GM12878 (cell line): ENCODE measurements around the gene SYNPO. TPM values are rescaled to one million over a fixed set of nuclear protein-coding genes. Genes with fewer than 3 reads are reported as not detected.

Source experiments
- ATAC-seq: fragments of 200-7000 bp; cut with Tn5 transposase; 3 replicates; pipeline ENCODE4 v1.9.1; 2020; ENCODE audit warnings: mild to moderate bottlenecking, moderate library complexity
- BruUV-seq: library from RNA; stranded (reverse); fragments of 400-500 nt; replicated peaks from 2 replicates; lab custom pipeline; 2021; lab: Mats Ljungman, UMichigan
- CTCF ChIA-PET: fragments of 300-600 bp; sonication (Branson Sonifier 250); formaldehyde crosslinking; extraction: SDS; loops from one replicate; lab custom pipeline; 2021; ENCODE audit warnings: inconsistent platforms; lab: Yijun Ruan, JAX
- POLR2A ChIA-PET: fragments of 350-600 bp; formaldehyde crosslinking; extraction: SDS; loops from one replicate; lab custom pipeline; 2021; ENCODE audit warnings: inconsistent platforms; lab: Charles Lee
- RAD21 ChIA-PET: fragments of 300-600 bp; sonication (Branson Sonifier 250); formaldehyde crosslinking; loops from one replicate; lab custom pipeline; 2023; ENCODE audit warnings: antibody characterized with exemption; ENCODE audit not compliant: unreplicated experiment; lab: Charles Lee
- SMC1A ChIA-PET: fragments of 300-600 bp; sonication (Branson Sonifier 250); formaldehyde crosslinking; loops from one replicate; lab custom pipeline; 2023; ENCODE audit not compliant: unreplicated experiment, uncharacterized antibody; lab: Charles Lee
- DNase-seq: peaks from one replicate; pipeline ENCODE4 v3.0.0-alpha.2; 2011; ENCODE audit warnings: low read depth, low spot score
- FAIRE-seq: peaks from 3 replicates; lab custom pipeline; 2011; peaks lifted over from hg19 to GRCh38; lab: Jason Lieb, UNC
- H2AFZ ChIP-seq: 2 replicates; pipeline ENCODE4 v1.6.0; 2011; ENCODE audit warnings: low read depth, low read length, control low read depth; ENCODE audit not compliant: control insufficient read depth
- H3K27ac ChIP-seq: 2 replicates; pipeline ENCODE4 v1.5.1; 2011; ENCODE audit warnings: control low read depth; ENCODE audit not compliant: control insufficient read depth, insufficient read depth
- H3K27me3 ChIP-seq, 2 experiments: replicated peaks in 1 of 2; 2 replicates each; pipeline versions ENCODE4 v1.6.0 to v1.6.1; 2011; ENCODE audit warnings: low read length in 1 of 2; ENCODE audit not compliant: control insufficient read depth in 2 of 2, insufficient read depth in 2 of 2
- H3K36me3 ChIP-seq, 2 experiments: 2 replicates each; pipeline ENCODE4 v1.5.1; 2011; ENCODE audit warnings: low read length in 1 of 2; ENCODE audit not compliant: control insufficient read depth in 2 of 2, insufficient read depth in 2 of 2
- H3K4me1 ChIP-seq: 2 replicates; pipeline ENCODE4 v1.6.1; 2011; ENCODE audit warnings: mild to moderate bottlenecking, low read length, moderate library complexity, mixed read lengths; ENCODE audit not compliant: control insufficient read depth, insufficient read depth
- H3K4me2 ChIP-seq: 2 replicates; pipeline ENCODE4 v1.6.0; 2011; ENCODE audit warnings: control low read depth; ENCODE audit not compliant: control insufficient read depth, insufficient read depth
- H3K4me3 ChIP-seq: fragments of 200-600 bp; sonication (generic); 2 replicates; pipeline ENCODE4 v1.5.1; 2016
- H3K79me2 ChIP-seq: 2 replicates; pipeline ENCODE4 v1.6.0; 2011; ENCODE audit warnings: low read length; ENCODE audit not compliant: control insufficient read depth, insufficient read depth
- H3K9ac ChIP-seq: 2 replicates; pipeline ENCODE4 v1.8.0; 2011; ENCODE audit warnings: low read length, control low read depth, mixed read lengths; ENCODE audit not compliant: control insufficient read depth, insufficient read depth
- H3K9me3 ChIP-seq: replicated peaks from 3 replicates; pipeline ENCODE4 v1.5.1; 2011; ENCODE audit warnings: mild to moderate bottlenecking, low read length; ENCODE audit not compliant: control insufficient read depth, insufficient read depth
- H4K20me1 ChIP-seq: 2 replicates; pipeline ENCODE4 v1.6.0; 2011; ENCODE audit not compliant: control insufficient read depth, insufficient read depth
- ATF2 ChIP-seq: IDR thresholded peaks from 2 replicates; pipeline ENCODE4 v1.6.1; 2012; ENCODE audit warnings: low read length, inconsistent platforms
- CBX5 ChIP-seq: sonication (generic); IDR thresholded peaks from 2 replicates; pipeline ENCODE4 v1.6.1; 2016; ENCODE audit warnings: low read depth, moderate library complexity, mild to moderate bottlenecking, inconsistent platforms
- CEBPB ChIP-seq, 2 experiments: fragments of 150-350 bp in 1 of 2; IDR thresholded peaks; 2 replicates each; pipeline ENCODE4 v1.6.1; 2012 to 2014; ENCODE audit warnings: low read depth in 2 of 2, low read length in 2 of 2, borderline replicate concordance in 1 of 2, inconsistent platforms in 1 of 2
- CUX1 ChIP-seq: IDR thresholded peaks from 2 replicates; pipeline ENCODE4 v1.6.1; 2012; ENCODE audit warnings: improper control_type of control experiment, low read depth, low read length; ENCODE audit not compliant: insufficient replicate concordance
- DPF2 ChIP-seq: fragments of 450-650 bp; IDR thresholded peaks from 2 replicates; pipeline ENCODE4 v1.6.1; 2017; ENCODE audit warnings: mild to moderate bottlenecking
- EP300 ChIP-seq, 2 experiments: fragments of 150-350 bp in 1 of 2; IDR thresholded peaks; 2 replicates each; pipeline ENCODE4 v1.6.1; 2011 to 2012; ENCODE audit warnings: low read depth in 2 of 2, low read length in 2 of 2, borderline replicate concordance in 1 of 2, improper control_type of control experiment in 1 of 2, inconsistent platforms in 1 of 2; ENCODE audit not compliant: control insufficient read depth in 1 of 2
- PAX8 ChIP-seq: fragments of 450-650 bp; IDR thresholded peaks from 2 replicates; pipeline ENCODE4 v1.6.1; 2017; ENCODE audit warnings: mild to moderate bottlenecking, moderate library complexity
- PKNOX1 ChIP-seq: fragments of 450-650 bp; IDR thresholded peaks from 2 replicates; pipeline ENCODE4 v1.6.1; 2016; ENCODE audit warnings: mild to moderate bottlenecking
- PML ChIP-seq: IDR thresholded peaks from 2 replicates; pipeline ENCODE4 v1.6.1; 2012; ENCODE audit warnings: low read length, inconsistent platforms
- RAD51 ChIP-seq: fragments of 450-650 bp; IDR thresholded peaks from 2 replicates; pipeline ENCODE4 v1.6.1; 2016; ENCODE audit warnings: moderate library complexity, mild to moderate bottlenecking, inconsistent platforms
- RBBP5 ChIP-seq: fragments of 200-600 bp; sonication (generic); conservative IDR thresholded peaks from 2 replicates; pipeline ENCODE4 v1.6.1; 2016
- RFX5 ChIP-seq: IDR thresholded peaks from 2 replicates; pipeline ENCODE4 v1.6.1; 2011; ENCODE audit warnings: low read depth, low read length, improper control_type of control experiment
- SMAD1 ChIP-seq: fragments of 450-650 bp; IDR thresholded peaks from 2 replicates; pipeline ENCODE4 v1.6.1; 2018; ENCODE audit warnings: mild to moderate bottlenecking, low read depth; ENCODE audit not compliant: partially characterized antibody
- TCF12 ChIP-seq: IDR thresholded peaks from 2 replicates; pipeline ENCODE4 v1.6.1; 2011; ENCODE audit warnings: low read depth, mild to moderate bottlenecking, low read length
- ZSCAN29 ChIP-seq: fragments of 450-650 bp; IDR thresholded peaks from 2 replicates; pipeline ENCODE4 v1.6.1; 2017; ENCODE audit warnings: mild to moderate bottlenecking, moderate library complexity
- WGBS: methylation state at CpG from one replicate; pipeline ENCODE4 v1.1.6; 2016; ENCODE audit warnings: low lambda C conversion rate; ENCODE audit not compliant: insufficient replicate concordance, insufficient coverage; ENCODE audit errors: missing lambda C conversion rate; 5-methylcytosine and 5-hydroxymethylcytosine counted together
- in situ Hi-C: fragments of 300-500 bp; cut with MboI; formaldehyde crosslinking; loops from 9 replicates; pipeline ENCODE4 v1.14.3; 2018; ENCODE audit warnings: mixed read lengths
- intact Hi-C: fragments of 100-400 bp; cut with micrococcal nuclease; formaldehyde crosslinking; loops from one replicate; pipeline ENCODE4 v1.14.2; 2022; ENCODE audit not compliant: unreplicated experiment
- polyA plus RNA-seq, 11 experiments: library from polyadenylated mRNA; depleted of rRNA in 4 of 11; unstranded in 6 of 11; stranded (reverse) in 5 of 11; fragments of >200 nt; fragmentation: Nextera tagmentation in 4 of 11; fragmentation: Illumina TruSeq in 1 of 11; extraction: Ambion mirVana in 4 of 11; extraction: Trizol in 1 of 11; gene quantifications; 1 replicate in 1 of 11; 2 replicates in 10 of 11; pipeline versions ENCODE4 v1.2.1 to v1.2.3, GENCODE V29; 2011 to 2016; ENCODE audit warnings: inconsistent platforms in 2 of 11, missing spikeins in 2 of 11, low read depth in 1 of 11
- total RNA-seq, 4 experiments: library from RNA; depleted of rRNA in 3 of 4; stranded (reverse); fragments of >200 nt in 3 of 4; fragmentation: Illumina TruSeq in 1 of 4; extraction: Trizol in 1 of 4; gene quantifications; 2 replicates each; pipeline versions ENCODE4 v1.2.1 to v1.2.3, GENCODE V29; 2013 to 2021

SYNPO gene
- total and polyA plus RNA-seq, 10 of the 15 experiments (the other 5 are each of a cell fraction or from before 2014, with no cell fraction given), result 0.77 to 21.0 (median 3.9) TPM

- H3K4me2 ChIP-seq, result no peak overlapping the region
- H3K9me3 ChIP-seq, result no peaks in the 10 kb centered on the region
- H2AFZ ChIP-seq, result no peak overlapping the region
- H3K79me2 ChIP-seq, result no peaks in the 10 kb centered on the region
- 32% methylated on average over 10 of the region's 10 CpGs for WGBS
- SMC1A ChIA-PET, result no interaction called here
- H3K27me3 ChIP-seq, result no peaks in the 10 kb centered on the region; a peak in 2 of 4 replicates
- no peaks in the 10 kb centered on the region for H4K20me1 ChIP-seq
- in situ Hi-C loops, result no loop called here
- H3K4me3 ChIP-seq, result no peak overlapping the region
- TF ChIP-seq ZSCAN29 (no peak), CUX1 (no peak), SMAD1 (no peak), PAX8 (no peak), DPF2 (no peak), RAD51 (no peak), CEBPB (IDR thresholded peaks at IDR 0.05; ENCODE audit: borderline replicate concordance in 1 of 2, low read depth in 2 of 2, low read length in 2 of 2) (no peak), EP300 (IDR thresholded peaks at IDR 0.05; ENCODE audit: borderline replicate concordance in 1 of 2, control insufficient read depth in 1 of 2, low read depth in 2 of 2, low read length in 2 of 2) (no peak), TCF12 (no peak), CBX5 (no peak), RFX5 (no peak), PKNOX1 (no peak), ATF2 (no peak), PML (no peak), RBBP5 (no peak)
- CTCF ChIA-PET, result no interaction called here
- no peak overlapping the region for H3K9ac ChIP-seq
- no peak overlapping the region for H3K27ac ChIP-seq
- BruUV-seq, result no TSS peak
- ATAC-seq (no peak), DNase-seq (no peak), FAIRE-seq (no peak)
- intact Hi-C loops, result no loop called here
- H3K36me3 ChIP-seq, result no peaks in the 10 kb centered on the region
- POLR2A ChIA-PET, result no interaction called here
- RAD21 ChIA-PET, result no interaction called here
- H3K4me1 ChIP-seq, result peaks cover 4% of the 10 kb centered on the region
Observed at GRCh38 chr5:150598006-150598405, 42.5 kb upstream of the SYNPO start.
